Kidney capillary endothelial cell (primary cell): ENCODE measurements around the gene EYS.
"Not testable (repeated sequence)": the region's sequence is repeated elsewhere in the genome, so short reads cannot be mapped to it uniquely, and the experiment has no call there.

Experiments
- DNase-seq: peaks from one replicate; pipeline ENCODE4 v3.0.0-alpha.2; 2018; ENCODE audit warnings: low spot score

EYS gene

DNA sequence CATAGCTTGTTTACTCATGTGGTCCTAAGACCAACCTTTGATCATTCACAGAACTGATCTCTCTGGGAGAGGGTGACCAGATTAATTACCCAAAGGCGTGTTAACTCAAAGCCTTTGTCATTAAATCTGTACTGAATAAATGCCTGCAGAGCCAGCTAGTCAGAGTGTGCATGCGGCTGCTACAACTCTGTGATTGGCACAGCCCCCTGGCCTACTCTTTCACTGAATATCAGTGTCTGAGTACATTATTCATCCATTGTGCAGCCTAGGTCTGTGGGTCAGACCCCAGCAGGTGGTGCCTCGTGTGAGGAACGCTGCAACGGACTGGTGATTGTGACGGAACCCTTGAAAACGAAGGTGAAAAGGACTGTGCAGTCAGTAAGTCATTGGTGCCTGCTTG lies 1407.8 kb downstream of the EYS start:
- no peak for DNase-seq

DNA sequence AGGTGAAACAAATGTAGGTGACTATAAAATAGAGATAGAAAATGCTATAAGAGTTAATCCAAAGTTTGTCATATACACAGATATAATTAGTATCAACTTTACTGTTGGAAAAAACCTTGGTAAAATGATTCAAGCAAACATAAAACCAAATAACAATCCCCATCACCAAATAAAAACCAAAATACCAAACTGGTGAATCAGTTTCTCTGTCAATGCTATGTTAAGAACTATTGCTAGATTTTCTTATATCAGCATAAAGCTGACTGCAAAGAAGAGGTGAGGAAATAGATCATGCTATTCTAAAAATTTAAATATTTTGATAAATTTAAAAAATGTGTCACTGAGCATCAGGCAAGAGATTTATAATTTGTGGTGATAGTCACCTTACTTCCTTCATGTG lies 1413.0 kb downstream of the EYS start:
- no peak for DNase-seq

DNA sequence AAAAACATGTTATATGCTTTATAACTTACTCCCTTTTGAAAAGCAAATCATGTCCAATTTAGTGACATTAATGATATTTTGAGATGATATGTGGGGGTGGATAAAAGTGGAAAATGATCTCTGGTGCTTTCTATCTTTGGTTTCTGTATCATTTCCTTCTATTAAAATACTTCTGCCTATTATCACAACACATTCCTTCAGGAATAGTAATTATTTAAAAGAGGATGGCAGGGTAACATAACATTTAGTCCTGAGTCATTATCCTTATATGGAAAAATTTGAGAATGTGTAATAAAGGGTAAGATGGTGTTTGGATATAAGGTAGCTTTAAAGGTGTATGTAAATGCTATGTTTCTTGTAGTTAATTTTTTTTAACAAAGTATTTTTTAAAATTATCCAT lies 1413.7 kb downstream of the EYS start:
- DNase-seq: no peak

DNA sequence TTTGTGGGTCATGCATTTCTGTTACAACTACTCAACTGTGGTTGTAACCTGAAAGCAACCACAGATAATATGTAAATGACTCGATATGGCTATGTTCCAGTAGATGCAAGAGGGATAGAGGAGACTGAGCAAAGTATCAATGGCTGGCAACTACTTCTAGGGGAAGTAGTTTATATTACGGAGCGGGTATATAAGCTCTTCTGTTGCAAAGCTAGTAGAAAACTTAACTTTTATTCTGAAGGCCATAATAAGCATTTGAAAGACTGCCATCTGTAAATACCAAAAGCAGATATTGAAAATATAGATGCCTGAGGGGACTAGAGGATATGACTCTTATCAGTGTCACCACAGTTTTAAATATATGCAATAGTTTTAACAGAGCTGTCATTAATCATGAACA lies 1416.2 kb downstream of the EYS start:
- no peak for DNase-seq

DNA sequence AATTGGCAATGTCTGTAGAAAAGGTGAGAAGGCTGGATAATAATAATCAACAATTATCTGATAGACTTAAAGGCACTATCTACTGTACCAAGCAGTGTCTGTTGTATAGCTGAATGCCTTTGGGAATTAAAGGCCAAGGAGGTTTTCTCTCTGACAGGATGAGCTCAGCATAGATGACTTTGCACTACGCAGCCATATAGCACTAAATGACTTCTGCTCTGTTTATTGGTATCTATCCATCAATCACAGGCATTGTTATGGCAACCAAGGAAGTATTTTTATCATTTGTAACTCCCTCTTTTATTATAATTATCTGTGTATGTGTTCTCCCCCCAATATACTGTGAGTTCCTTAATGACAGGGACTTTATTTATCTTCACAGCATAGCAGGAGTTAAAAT lies 1417.1 kb downstream of the EYS start:
- no peak for DNase-seq

DNA sequence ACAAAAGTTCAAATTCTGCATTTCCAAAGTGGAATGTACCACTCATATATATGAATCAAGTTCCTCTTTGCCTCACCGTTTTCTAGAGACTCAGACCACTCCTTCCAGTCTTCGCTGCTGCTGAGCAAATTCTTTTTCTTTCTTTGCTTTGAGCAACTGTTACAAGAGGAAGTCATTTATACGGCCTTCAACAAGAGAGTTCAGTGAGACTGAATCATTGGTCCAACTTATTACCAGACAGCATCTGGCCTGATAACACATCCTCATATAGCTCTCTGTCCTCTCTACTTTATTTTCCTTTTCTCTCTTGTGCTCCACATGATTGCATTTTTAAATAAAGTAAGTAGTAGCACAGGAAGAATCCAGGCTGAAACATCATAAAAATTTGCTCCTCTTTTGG lies 1418.7 kb downstream of the EYS start:
- DNase-seq: no peak

DNA sequence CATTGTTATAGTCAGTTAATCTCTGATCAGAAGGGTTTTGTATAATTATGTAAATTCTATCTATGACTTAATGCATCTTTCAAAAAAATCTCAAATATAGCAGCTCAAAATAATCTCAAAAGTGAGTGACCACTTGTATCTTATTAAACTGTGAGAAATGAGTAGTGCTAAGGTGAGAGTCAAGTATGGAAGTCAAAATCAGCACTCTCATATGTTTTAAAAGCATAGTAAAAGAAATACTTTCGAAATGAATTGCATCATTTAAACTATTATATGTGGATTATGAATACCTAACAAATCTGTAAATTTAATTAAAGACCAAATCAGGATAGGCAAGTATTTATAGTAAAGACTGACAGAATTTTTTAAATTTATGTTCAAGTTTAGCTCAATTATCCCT lies 1425.9 kb downstream of the EYS start:
- DNase-seq: no peak

DNA sequence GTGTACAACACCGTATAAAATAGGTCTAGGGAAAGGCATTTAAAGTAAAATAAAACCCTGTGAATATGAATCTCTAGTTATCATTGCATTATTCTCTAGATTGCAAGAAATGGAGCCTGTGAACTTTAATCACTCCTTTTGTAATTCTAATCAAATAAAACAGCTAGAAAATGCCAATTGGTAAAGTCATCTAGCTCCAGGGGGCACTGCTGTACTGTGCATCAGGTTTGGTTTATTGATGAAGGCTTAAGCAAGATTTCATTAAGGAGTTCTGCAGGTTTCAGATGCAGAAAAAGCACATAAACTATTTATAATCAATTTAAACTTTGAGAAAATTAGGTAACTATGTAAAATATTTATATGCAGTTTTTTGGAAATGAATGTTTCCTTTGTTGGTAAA lies 1426.5 kb downstream of the EYS start:
- DNase-seq: no peak

- DNase-seq: no peak
These were observed 1436.9 kb downstream of the EYS start for GRCh38 chr6:64270083-64270482.

DNA sequence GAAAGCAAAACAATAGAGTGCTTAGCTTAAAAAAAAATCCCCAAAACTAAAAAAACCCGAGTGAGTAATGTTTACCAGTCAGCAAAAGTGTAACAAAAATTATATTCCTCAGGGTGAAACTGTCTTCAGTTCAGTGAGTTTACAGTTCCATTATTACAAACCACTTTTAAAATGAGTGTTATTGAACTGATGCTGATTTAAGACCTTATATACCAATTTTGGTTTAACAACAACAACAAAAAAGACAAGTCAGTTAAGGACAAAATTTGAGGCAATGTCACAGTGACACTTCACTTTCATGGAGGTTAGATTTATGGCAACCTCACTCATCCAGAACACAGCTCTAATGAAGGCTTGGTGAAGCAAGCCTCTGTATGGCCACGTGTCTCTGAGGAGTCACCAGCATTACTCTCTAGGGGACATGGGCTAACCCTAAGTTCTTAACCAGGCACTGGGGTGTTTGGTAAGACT lies 1440.6 kb downstream of the EYS start:
- no peak for DNase-seq

DNA sequence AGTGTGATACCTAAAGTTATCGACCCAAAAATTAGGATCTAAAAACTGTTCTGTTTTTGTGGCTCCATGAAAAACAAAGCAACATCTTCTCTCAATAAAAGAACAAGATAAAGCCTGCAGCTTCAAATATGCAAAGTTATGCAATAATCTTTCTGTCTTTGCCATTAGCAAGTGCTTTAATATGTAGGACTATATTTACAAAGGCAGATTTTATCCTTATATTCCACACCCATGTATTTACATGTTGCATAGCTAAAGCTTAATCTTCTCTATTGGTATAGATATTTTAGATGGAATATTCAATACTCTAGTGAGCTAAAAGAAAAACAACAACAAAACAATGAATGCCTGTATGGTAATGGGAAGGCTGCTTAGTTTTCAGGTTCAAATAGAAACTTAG lies 1443.2 kb downstream of the EYS start:
- DNase-seq: no peak

DNA sequence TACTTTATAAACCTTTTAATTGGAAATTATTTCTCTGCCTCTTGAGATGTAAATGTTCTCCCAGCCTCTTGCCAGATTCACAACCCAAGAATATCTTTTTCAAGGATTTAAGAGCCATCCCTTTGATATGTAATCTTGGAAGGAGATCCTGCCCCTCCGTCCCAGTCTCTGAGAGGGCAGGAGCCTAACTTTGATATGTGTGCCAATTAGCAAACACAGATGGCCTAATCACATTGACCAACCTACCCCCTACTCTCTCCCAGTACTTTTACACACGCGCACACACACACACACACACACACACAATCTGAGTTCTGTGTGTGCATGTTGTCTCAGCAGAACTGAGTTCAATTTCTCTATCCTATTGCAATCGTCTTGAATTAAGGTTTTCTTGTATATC lies 1447.7 kb downstream of the EYS start:
- no peak for DNase-seq

DNA sequence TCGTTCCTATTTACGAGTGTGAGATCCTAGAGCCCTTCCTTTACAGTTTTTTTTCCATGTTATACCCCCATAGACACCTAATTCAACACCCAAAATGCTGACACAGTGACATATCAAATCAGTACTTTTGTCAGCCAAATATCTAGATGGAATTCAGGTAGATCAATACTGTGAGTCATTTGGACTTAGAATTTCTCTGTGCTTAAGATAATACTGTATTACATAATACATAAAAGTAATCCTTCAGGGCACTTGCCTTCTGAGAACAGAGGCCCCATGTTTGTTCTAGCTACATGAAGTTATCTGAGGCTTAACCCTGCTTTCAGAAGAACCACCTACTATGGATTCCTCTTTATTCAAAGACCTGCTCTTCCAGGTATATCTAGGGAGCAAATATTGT lies 1448.3 kb downstream of the EYS start:
- no peak for DNase-seq

DNA sequence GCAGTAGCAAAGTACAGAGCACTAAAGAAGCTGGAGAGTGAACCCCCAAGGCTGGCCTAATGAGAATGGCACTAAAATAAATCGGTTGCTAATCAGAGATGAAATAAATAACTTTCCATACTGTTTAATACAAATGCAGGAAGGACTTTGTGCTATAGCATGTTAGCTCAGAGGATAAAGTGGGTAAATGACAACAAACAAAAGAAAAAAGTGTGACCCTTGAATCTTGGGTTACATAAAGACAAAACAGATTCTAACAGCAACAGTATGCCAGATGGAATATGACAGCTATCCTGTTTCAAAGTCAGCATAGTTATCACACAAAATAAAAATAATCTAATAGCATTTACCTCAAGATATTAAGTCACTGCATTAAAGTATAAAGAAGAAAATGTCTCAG lies 1448.7 kb downstream of the EYS start:
- DNase-seq: no peak

GRCh38 chr6:64257586-64257985 lies 1449.4 kb downstream of the EYS start:
- no peak for DNase-seq

DNA sequence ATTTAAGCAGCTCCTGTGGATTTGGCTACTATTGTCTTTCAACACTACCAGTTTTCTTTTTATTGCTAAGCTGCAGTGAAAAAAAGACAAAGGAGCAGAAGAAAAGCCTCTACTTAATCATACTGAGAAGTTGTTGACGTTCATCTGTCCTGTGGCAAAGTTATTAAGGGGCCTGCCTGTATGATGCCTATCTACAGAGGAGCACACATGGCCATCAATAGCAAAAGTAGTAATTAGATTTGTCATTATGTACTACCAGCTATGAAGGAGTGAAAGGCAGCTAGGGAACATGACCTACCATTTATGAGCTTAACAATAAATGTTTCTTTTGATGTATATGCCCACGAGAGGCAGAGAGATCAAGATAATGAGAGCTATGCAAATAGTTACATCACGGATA lies 1450.5 kb downstream of the EYS start:
- no peak for DNase-seq

DNA sequence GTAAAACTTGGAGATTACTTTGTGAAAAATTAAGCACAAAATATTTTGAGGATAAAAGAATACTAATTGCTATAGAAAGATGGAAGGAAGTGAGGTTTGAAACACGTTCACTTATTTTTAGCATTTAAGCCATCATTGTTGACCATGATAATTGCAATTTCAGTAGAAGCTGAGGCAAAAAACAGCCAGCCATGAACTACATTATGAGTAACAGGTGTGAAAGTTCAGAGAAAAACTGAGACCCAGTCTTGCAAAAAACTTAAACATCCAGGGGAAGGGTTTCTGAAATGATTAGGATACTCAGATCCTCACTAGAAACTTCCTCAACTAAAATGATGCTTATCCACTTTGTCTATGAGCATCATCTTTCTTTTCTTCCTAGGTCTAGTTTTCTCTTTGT lies 1452.0 kb downstream of the EYS start:
- DNase-seq: no peak

DNA sequence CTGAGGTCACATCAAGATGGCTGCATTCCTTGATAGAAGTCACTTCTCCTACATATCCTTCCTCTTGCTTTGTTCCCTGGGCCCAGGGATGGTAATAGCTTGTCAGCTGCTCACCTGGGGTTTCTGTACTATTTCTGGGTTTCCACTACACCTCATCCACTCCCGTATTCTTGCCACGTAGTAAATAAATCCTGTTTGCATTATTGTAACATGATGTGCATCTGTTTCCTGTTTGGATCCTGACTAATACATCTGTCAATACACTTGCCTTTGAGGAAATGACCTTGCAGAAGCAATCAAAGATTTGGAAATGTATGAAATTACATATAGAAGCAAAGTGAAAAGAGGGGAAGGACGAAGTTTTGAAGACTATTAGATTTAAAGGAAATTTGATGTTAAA lies 1452.5 kb downstream of the EYS start:
- peak; percentile 42 for DNase-seq

DNA sequence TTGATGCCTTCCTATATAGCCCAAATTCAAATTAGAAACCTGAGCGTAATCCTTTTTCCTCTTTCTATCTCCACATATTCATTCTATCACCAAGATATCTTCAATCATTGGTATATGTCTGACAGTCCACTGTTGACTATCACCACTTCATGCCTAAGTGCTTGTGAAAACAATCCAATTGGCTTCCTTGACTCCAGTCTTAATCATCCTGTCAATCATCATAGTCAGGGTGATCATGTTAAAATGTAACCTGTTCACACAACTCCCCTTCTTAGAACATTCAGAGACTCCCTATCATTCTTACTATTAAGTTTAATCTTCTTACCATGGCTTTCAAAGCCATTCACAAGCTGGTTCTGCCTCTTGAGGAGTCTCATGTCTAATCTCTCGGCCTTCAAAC lies 1454.8 kb downstream of the EYS start:
- DNase-seq: no peak

- DNase-seq: no peak
These were observed 1456.9 kb downstream of the EYS start for GRCh38 chr6:64250126-64250525.

- DNase-seq: no peak
These were observed 1457.9 kb downstream of the EYS start for GRCh38 chr6:64249115-64249514.

DNA sequence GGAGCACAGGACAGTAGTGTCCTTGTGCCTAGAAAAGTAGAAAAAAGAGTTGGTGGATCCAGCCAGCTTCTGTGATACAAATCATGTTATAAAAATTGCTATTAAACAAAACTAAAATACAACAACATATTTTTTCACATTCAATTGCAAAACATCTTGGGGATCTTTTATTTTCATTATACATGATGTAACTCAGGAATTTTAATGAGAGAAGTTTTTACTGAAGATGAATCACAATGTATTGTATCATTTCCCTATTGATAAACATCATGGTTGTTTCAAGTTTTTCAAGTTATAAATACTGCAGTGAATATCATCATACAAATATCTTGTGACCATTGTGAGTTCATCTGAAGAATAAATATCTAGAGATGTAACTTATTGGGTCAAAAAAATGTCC lies 1463.4 kb downstream of the EYS start:
- DNase-seq: peak; percentile 7

DNA sequence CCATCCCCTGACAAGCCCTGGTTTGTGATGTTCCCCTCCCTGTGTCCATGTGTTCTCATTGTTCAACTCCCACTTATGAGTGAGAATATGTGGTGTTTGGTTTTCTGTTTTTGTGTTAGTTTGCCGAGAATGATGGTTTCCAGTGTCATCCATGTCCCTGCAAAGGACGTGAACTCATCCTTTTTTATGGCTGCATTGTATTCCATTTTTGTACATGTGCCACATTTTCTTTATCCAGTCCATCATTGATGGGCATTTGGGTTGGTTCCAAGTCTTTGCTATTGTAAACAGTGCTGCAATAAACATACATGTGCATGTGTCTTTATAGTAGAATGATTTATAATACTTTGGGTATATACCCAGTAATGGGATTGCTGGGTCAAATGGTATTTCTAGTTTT lies 1468.1 kb downstream of the EYS start:
- not testable (repeated sequence) for DNase-seq

DNA sequence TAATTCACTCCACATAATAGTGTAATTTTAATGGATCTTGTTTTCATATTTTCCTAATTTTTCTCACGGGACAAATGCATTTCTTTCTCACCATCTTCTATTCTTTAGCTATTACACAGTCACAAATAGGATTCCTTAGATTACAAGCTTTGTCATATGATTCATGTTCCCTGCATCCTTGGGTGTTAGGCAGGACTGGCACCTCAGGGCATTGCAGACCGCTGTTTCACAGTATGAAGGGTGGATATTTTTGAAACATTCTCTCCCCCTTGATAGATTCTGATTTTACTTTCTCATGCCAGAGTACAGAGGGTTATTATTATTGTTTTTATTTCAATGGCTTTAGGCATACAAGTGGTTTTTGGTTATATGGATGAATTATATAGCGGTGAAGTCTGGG lies 1469.0 kb downstream of the EYS start:
- DNase-seq: no peak

- no peak for DNase-seq
These were observed 1473.3 kb downstream of the EYS start for GRCh38 chr6:64233746-64234145.
